GM12878 (cell line): Measurements from ENCODE around the gene SLCO2A1. TPM values are rescaled to one million over a fixed set of nuclear protein-coding genes. Genes with fewer than 3 reads are reported as not detected.

ENCODE experiments used
- ATAC-seq: fragments of 200-7000 bp; cut with Tn5 transposase; 3 replicates; pipeline ENCODE4 v1.9.1; 2020; ENCODE audit warnings: mild to moderate bottlenecking, moderate library complexity
- BruUV-seq: library from RNA; stranded (reverse); fragments of 400-500 nt; replicated peaks from 2 replicates; lab custom pipeline; 2021; lab: Mats Ljungman, UMichigan
- CTCF ChIA-PET: fragments of 300-600 bp; sonication (Branson Sonifier 250); formaldehyde crosslinking; extraction: SDS; loops from one replicate; lab custom pipeline; 2021; ENCODE audit warnings: inconsistent platforms; lab: Yijun Ruan, JAX
- POLR2A ChIA-PET: fragments of 350-600 bp; formaldehyde crosslinking; extraction: SDS; loops from one replicate; lab custom pipeline; 2021; ENCODE audit warnings: inconsistent platforms; lab: Charles Lee
- RAD21 ChIA-PET: fragments of 300-600 bp; sonication (Branson Sonifier 250); formaldehyde crosslinking; loops from one replicate; lab custom pipeline; 2023; ENCODE audit warnings: antibody characterized with exemption; ENCODE audit not compliant: unreplicated experiment; lab: Charles Lee
- SMC1A ChIA-PET: fragments of 300-600 bp; sonication (Branson Sonifier 250); formaldehyde crosslinking; loops from one replicate; lab custom pipeline; 2023; ENCODE audit not compliant: unreplicated experiment, uncharacterized antibody; lab: Charles Lee
- DNase-seq: peaks from one replicate; pipeline ENCODE4 v3.0.0-alpha.2; 2011; ENCODE audit warnings: low read depth, low spot score
- FAIRE-seq: peaks from 3 replicates; lab custom pipeline; 2011; peaks lifted over from hg19 to GRCh38; lab: Jason Lieb, UNC
- H2AFZ ChIP-seq: 2 replicates; pipeline ENCODE4 v1.6.0; 2011; ENCODE audit warnings: low read depth, low read length, control low read depth; ENCODE audit not compliant: control insufficient read depth
- H3K27ac ChIP-seq: 2 replicates; pipeline ENCODE4 v1.5.1; 2011; ENCODE audit warnings: control low read depth; ENCODE audit not compliant: control insufficient read depth, insufficient read depth
- H3K27me3 ChIP-seq, 2 experiments: replicated peaks in 1 of 2; 2 replicates each; pipeline versions ENCODE4 v1.6.0 to v1.6.1; 2011; ENCODE audit warnings: low read length in 1 of 2; ENCODE audit not compliant: control insufficient read depth in 2 of 2, insufficient read depth in 2 of 2
- H3K36me3 ChIP-seq, 2 experiments: 2 replicates each; pipeline ENCODE4 v1.5.1; 2011; ENCODE audit warnings: low read length in 1 of 2; ENCODE audit not compliant: control insufficient read depth in 2 of 2, insufficient read depth in 2 of 2
- H3K4me1 ChIP-seq: 2 replicates; pipeline ENCODE4 v1.6.1; 2011; ENCODE audit warnings: mild to moderate bottlenecking, low read length, moderate library complexity, mixed read lengths; ENCODE audit not compliant: control insufficient read depth, insufficient read depth
- H3K4me2 ChIP-seq: 2 replicates; pipeline ENCODE4 v1.6.0; 2011; ENCODE audit warnings: control low read depth; ENCODE audit not compliant: control insufficient read depth, insufficient read depth
- H3K4me3 ChIP-seq: fragments of 200-600 bp; sonication (generic); 2 replicates; pipeline ENCODE4 v1.5.1; 2016
- H3K79me2 ChIP-seq: 2 replicates; pipeline ENCODE4 v1.6.0; 2011; ENCODE audit warnings: low read length; ENCODE audit not compliant: control insufficient read depth, insufficient read depth
- H3K9ac ChIP-seq: 2 replicates; pipeline ENCODE4 v1.8.0; 2011; ENCODE audit warnings: low read length, control low read depth, mixed read lengths; ENCODE audit not compliant: control insufficient read depth, insufficient read depth
- H3K9me3 ChIP-seq: replicated peaks from 3 replicates; pipeline ENCODE4 v1.5.1; 2011; ENCODE audit warnings: mild to moderate bottlenecking, low read length; ENCODE audit not compliant: control insufficient read depth, insufficient read depth
- H4K20me1 ChIP-seq: 2 replicates; pipeline ENCODE4 v1.6.0; 2011; ENCODE audit not compliant: control insufficient read depth, insufficient read depth
- CEBPB ChIP-seq, 2 experiments: fragments of 150-350 bp in 1 of 2; IDR thresholded peaks; 2 replicates each; pipeline ENCODE4 v1.6.1; 2012 to 2014; ENCODE audit warnings: low read depth in 2 of 2, low read length in 2 of 2, borderline replicate concordance in 1 of 2, inconsistent platforms in 1 of 2
- CREM ChIP-seq: IDR thresholded peaks from 2 replicates; pipeline ENCODE4 v1.6.1; 2014; ENCODE audit warnings: antibody characterized with exemption, low read depth
- GATAD2B ChIP-seq: fragments of 450-650 bp; conservative IDR thresholded peaks from 2 replicates; pipeline ENCODE4 v1.6.1; 2017; ENCODE audit warnings: low read depth, mild to moderate bottlenecking, moderate library complexity
- IKZF1 ChIP-seq: fragments of 450-650 bp; conservative IDR thresholded peaks from 2 replicates; pipeline ENCODE4 v1.6.1; 2017; ENCODE audit warnings: antibody characterized with exemption, mild to moderate bottlenecking
- MYC ChIP-seq: IDR thresholded peaks from 2 replicates; pipeline ENCODE4 v1.6.1; 2011; ENCODE audit warnings: mild to moderate bottlenecking, low read length, moderate library complexity, inconsistent platforms; ENCODE audit not compliant: insufficient read depth, insufficient replicate concordance, insufficient read length, severe bottlenecking
- PML ChIP-seq: IDR thresholded peaks from 2 replicates; pipeline ENCODE4 v1.6.1; 2012; ENCODE audit warnings: low read length, inconsistent platforms
- SREBF1 ChIP-seq: IDR thresholded peaks from 2 replicates; pipeline ENCODE4 v1.6.1; 2012; ENCODE audit warnings: mild to moderate bottlenecking, low read length
- TCF12 ChIP-seq: IDR thresholded peaks from 2 replicates; pipeline ENCODE4 v1.6.1; 2011; ENCODE audit warnings: low read depth, mild to moderate bottlenecking, low read length
- ZNF217 ChIP-seq: fragments of 450-650 bp; IDR thresholded peaks from 2 replicates; pipeline ENCODE4 v1.6.1; 2017; ENCODE audit warnings: antibody characterized with exemption, mild to moderate bottlenecking
- ZNF274 ChIP-seq: IDR thresholded peaks from one replicate; pipeline ENCODE4 v1.8.0; 2011; ENCODE audit not compliant: insufficient read length, insufficient read depth
- WGBS: methylation state at CpG from one replicate; pipeline ENCODE4 v1.1.6; 2016; ENCODE audit warnings: low lambda C conversion rate; ENCODE audit not compliant: insufficient replicate concordance, insufficient coverage; ENCODE audit errors: missing lambda C conversion rate; 5-methylcytosine and 5-hydroxymethylcytosine counted together
- in situ Hi-C: fragments of 300-500 bp; cut with MboI; formaldehyde crosslinking; loops from 9 replicates; pipeline ENCODE4 v1.14.3; 2018; ENCODE audit warnings: mixed read lengths
- intact Hi-C: fragments of 100-400 bp; cut with micrococcal nuclease; formaldehyde crosslinking; loops from one replicate; pipeline ENCODE4 v1.14.2; 2022; ENCODE audit not compliant: unreplicated experiment
- polyA plus RNA-seq, 11 experiments: library from polyadenylated mRNA; depleted of rRNA in 4 of 11; unstranded in 6 of 11; stranded (reverse) in 5 of 11; fragments of >200 nt; fragmentation: Nextera tagmentation in 4 of 11; fragmentation: Illumina TruSeq in 1 of 11; extraction: Ambion mirVana in 4 of 11; extraction: Trizol in 1 of 11; gene quantifications; 1 replicate in 1 of 11; 2 replicates in 10 of 11; pipeline versions ENCODE4 v1.2.1 to v1.2.3, GENCODE V29; 2011 to 2016; ENCODE audit warnings: inconsistent platforms in 2 of 11, missing spikeins in 2 of 11, low read depth in 1 of 11
- total RNA-seq, 4 experiments: library from RNA; depleted of rRNA in 3 of 4; stranded (reverse); fragments of >200 nt in 3 of 4; fragmentation: Illumina TruSeq in 1 of 4; extraction: Trizol in 1 of 4; gene quantifications; 2 replicates each; pipeline versions ENCODE4 v1.2.1 to v1.2.3, GENCODE V29; 2013 to 2021
- TF ChIP-seq, protein P1 (sequence below): fragments of 450-650 bp; formaldehyde crosslinking; IDR thresholded peaks from 2 replicates; pipeline ENCODE4 v1.4.0; 2020; ENCODE audit warnings: mild to moderate bottlenecking, moderate library complexity
- TF ChIP-seq, protein P2 (sequence below): fragments of 150-350 bp; IDR thresholded peaks from 2 replicates; pipeline ENCODE4 v1.6.1; 2014; ENCODE audit warnings: mild to moderate bottlenecking, low read depth, low read length

The SLCO2A1 gene
- total and polyA plus RNA-seq, 10 of the 15 experiments (the other 5 are each of a cell fraction or from before 2014, with no cell fraction given) = 0.05 TPM; not detected in 9

DNA sequence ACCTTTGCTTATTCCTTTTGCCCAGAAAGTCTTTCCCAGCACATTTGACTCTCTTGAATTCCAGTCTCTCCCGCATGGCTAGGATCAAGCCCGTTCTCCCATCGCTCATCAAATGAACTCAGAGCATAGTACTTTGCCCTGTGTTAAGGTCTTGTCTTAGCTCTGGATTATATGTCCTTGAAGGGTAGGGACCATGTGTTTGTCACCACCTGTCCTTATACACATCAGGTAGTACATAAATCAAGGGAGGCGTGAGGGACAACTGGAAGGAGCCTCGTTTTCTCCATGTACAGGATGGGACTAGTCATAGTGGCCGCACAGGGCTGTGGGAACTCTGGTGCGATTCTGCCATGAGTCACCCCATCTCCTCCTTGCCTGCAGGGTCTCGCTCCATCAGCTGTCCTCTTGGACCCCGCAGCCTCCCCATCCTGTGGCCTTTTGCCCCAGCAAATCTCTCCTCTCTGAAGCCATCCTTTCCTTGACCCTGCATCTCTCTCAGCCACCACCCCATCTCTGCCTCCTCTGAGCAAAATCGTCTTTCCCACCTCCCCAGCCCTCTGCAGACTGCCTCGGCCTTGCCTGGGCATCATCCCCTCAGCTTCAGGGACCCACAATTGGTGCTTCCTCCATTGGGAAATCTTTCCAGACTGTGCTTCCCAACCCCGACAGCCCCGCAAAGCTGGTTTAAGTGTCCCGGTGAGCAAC lies 100.7 kb downstream of the SLCO2A1 start (continued):
- TF ChIP-seq ZNF217 = no peak
- no peak for TF ChIP-seq CREM
- no peak for TF ChIP-seq CEBPB (IDR thresholded peaks at IDR 0.05; ENCODE audit: borderline replicate concordance in 1 of 2, low read depth in 2 of 2, low read length in 2 of 2)
- TF ChIP-seq ZNF274 = no peak
- TF ChIP-seq PML = no peak
- TF ChIP-seq TCF12 = no peak

DNA sequence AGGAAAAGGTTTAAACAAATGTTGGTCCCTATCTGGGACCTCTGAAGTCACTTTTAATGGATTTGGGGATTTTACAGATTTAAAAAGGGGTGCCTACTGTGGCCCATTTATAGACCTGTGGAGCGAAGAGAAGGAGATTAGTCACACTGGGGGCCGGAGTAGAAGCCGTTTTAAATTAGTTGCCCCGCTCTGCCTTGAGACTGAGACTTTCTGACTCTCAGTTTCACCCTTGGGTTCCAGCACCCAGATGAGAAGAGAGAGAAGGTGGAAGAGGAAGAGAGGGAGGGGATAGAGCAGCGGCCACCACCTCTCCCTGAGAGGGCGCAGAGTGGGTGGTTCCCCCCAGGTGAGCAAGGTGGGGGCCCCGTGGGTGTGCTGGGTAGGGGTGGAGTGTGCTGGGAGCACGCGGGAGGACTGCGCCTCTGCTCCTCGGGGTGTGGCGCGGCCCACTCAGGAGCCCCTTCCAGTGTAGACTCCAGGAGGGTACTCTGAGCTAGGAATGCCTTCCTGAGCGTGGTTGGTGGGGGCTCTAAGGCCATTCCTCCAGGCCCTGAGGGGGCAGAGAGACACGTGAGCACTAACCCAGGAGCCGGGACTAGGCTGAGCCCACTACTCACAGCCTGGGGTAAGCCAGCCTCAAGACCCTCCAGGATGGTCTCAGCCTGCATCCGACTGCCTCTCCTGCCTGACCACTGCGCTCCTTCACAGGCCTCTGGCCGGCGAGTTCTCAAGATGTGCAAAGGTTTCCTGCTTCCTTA lies 101.4 kb downstream of the SLCO2A1 start:
- in situ Hi-C loops = no loop called here

More for the DNA sequence above, 101.4 kb downstream of the SLCO2A1 start:
- no peak for ATAC-seq
- ChIA-PET CTCF (interaction anchor here (0.7 to 6.0 kb wide), 10 partner anchors 22 to 1197 kb away, joined by 3 to 37 read pairs (median 4); no protein-coding TSS in a partner anchor), POLR2A (no interaction called here), SMC1A (interaction anchor here (0.7 to 0.8 kb wide), 2 partner anchors 110 to 1202 kb away, joined by 3 to 4 read pairs; no protein-coding TSS in a partner anchor), RAD21 (no interaction called here)
- TF ChIP-seq IKZF1 (no peak), SREBF1 (no peak), MYC (no peak), PML (no peak), GATAD2B (no peak)
- TF ChIP-seq, protein P1, sequence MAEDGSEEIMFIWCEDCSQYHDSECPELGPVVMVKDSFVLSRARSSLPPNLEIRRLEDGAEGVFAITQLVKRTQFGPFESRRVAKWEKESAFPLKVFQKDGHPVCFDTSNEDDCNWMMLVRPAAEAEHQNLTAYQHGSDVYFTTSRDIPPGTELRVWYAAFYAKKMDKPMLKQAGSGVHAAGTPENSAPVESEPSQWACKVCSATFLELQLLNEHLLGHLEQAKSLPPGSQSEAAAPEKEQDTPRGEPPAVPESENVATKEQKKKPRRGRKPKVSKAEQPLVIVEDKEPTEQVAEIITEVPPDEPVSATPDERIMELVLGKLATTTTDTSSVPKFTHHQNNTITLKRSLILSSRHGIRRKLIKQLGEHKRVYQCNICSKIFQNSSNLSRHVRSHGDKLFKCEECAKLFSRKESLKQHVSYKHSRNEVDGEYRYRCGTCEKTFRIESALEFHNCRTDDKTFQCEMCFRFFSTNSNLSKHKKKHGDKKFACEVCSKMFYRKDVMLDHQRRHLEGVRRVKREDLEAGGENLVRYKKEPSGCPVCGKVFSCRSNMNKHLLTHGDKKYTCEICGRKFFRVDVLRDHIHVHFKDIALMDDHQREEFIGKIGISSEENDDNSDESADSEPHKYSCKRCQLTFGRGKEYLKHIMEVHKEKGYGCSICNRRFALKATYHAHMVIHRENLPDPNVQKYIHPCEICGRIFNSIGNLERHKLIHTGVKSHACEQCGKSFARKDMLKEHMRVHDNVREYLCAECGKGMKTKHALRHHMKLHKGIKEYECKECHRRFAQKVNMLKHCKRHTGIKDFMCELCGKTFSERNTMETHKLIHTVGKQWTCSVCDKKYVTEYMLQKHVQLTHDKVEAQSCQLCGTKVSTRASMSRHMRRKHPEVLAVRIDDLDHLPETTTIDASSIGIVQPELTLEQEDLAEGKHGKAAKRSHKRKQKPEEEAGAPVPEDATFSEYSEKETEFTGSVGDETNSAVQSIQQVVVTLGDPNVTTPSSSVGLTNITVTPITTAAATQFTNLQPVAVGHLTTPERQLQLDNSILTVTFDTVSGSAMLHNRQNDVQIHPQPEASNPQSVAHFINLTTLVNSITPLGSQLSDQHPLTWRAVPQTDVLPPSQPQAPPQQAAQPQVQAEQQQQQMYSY (CRISPR knock-in tag) = no peak
- TF ChIP-seq, protein P2, sequence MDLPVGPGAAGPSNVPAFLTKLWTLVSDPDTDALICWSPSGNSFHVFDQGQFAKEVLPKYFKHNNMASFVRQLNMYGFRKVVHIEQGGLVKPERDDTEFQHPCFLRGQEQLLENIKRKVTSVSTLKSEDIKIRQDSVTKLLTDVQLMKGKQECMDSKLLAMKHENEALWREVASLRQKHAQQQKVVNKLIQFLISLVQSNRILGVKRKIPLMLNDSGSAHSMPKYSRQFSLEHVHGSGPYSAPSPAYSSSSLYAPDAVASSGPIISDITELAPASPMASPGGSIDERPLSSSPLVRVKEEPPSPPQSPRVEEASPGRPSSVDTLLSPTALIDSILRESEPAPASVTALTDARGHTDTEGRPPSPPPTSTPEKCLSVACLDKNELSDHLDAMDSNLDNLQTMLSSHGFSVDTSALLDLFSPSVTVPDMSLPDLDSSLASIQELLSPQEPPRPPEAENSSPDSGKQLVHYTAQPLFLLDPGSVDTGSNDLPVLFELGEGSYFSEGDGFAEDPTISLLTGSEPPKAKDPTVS = no peak
- WGBS = 48% methylated on average over 19 of the region's 20 CpGs
- Histone ChIP-seq H3K27me3 (peaks cover 0 to 2% of the 10 kb centered on the region in 2 experiments; a peak in 2 of 4 replicates), H3K27ac (no peak overlapping the region), H3K36me3 (no peaks in the 10 kb centered on the region), H2AFZ (no peak overlapping the region), H3K9me3 (no peaks in the 10 kb centered on the region), H3K4me2 (peak overlapping the region; percentile 92), H3K4me1 (peaks cover 2% of the 10 kb centered on the region), H3K9ac (no peak overlapping the region), H3K4me3 (peak overlapping the region; percentile 58; the same call in 1 of the 2 replicates), H4K20me1 (no peaks in the 10 kb centered on the region; the same call in 1 of the 2 replicates), H3K79me2 (no peaks in the 10 kb centered on the region)
- FAIRE-seq = no peak
- no peak for DNase-seq
- intact Hi-C loops = loop anchor here (5.0 to 10.0 kb wide), 2 partner anchors 501 to 546 kb away; no protein-coding TSS in a partner anchor
- BruUV-seq = no TSS peak
